GM19239 (cell line): ENCODE results near the gene CTBP2.
A peak's percentile ranks its signal among the peaks of the same experiment; 100 is the strongest.
"Not testable (repeated sequence)": the region's sequence is repeated elsewhere in the genome, so short reads cannot be mapped to it uniquely, and the experiment has no call there.

Source experiments
- DNase-seq: peaks from one replicate; pipeline ENCODE4 v3.0.0; 2011; ENCODE audit warnings: low spot score; ENCODE audit not compliant: insufficient read length
- FAIRE-seq: peaks from 2 replicates; lab custom pipeline; 2011; peaks lifted over from hg19 to GRCh38; lab: Jason Lieb, UNC

The CTBP2 gene

DNA sequence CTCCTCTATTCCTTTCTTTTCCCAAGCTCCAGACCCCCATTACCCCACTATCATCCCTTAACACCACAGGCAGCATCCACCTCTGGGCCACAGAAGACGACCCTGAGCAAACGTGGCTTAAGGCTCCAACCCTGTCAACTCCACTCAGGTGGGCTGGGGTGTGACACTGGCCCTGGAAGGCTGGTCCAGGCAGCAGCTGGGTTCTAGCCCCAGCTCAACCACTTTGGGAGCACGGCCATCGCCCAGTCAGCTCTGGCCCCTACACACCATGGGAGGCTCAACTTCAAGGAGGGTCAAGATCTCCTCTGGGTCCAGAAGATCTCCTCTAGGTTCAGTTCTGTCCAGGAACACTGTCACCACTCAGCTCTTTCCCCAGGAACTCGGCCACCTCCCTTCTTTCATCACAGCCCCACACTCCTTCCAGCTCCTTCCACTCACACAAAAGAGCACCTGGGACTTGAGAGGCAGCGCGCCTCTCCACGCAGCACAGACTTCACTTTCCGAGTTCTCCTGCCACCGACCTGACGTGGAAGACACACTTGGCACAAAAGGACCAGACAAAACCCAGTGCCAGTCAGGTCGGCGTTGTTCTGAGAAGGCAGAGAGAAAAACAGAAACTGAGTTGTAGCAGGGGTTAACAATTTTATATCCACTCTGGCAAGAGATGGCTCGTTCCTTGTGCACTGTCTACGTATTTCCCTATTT, 84.1 kb downstream of the CTBP2 start:
- DNase-seq (no peak), FAIRE-seq (no peak)

DNA sequence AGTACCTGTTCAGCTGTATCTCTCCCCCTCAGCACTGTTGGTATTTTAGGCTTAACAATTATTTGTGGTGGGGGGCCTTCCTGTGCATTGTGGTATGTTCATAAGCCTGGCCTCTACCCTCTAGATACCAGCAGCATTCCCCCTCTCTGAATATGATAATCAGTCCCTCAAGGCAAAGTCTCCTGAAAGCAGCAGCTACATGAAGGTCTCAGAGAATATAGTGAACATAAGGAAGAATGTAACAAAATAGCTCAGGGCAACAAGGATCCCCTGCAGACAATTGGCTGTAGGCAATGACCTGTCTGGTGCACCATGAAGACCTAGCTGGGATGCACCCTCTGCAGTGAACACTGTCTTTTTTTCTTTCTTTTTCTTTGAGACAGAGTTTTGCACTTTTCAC, 86.4 kb downstream of the CTBP2 start:
- FAIRE-seq (no peak), DNase-seq (no peak)

DNA sequence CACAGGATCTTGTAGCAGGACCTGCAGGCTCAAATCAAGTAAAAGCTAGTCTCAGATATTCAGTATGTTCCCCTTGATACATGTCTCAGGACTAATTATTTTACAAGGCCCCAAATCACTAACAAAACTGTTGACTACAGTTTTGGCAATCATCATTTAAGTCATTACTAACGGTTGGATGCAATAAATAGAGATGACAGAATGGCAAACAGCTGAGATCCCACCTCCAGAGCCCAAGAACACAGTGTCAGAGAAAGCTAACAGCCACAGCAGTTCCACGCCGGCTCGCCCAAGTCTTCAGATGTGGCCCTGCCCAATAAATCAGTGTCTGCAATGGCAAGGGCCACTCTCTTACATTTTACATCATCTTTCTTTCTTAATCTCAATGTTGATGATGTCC, 87.6 kb downstream of the CTBP2 start:
- no peak for FAIRE-seq
- DNase-seq, result no peak

DNA sequence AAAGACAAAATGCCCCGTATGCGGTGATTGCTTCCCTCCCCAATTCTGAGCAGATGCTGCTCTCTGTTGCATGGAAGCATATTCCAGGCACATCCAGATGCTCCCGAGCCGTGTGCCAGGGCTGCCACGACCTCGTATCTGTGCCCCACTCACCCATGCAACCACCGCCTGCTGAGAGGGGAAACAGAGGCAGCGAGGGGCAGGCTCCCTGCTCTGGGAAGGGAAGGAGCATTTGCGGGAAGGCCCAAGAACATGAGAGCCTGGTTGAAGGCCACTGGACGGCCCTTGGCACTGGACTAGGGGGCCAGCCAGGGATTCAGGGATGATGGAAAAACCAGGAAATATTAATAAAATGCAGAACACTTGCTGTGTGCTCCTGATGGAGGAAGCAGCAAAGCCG, 89.4 kb downstream of the CTBP2 start:
- DNase-seq (no peak), FAIRE-seq (no peak)

- DNase-seq, result no peak
- FAIRE-seq, result no peak
These were observed 92.0 kb downstream of the CTBP2 start for GRCh38 chr10:125068406-125068805.

- FAIRE-seq (no peak), DNase-seq (no peak)
These were observed 92.6 kb downstream of the CTBP2 start for GRCh38 chr10:125067764-125068163.

- FAIRE-seq (no peak), DNase-seq (no peak)
These were observed 93.5 kb downstream of the CTBP2 start for GRCh38 chr10:125066764-125067450.

DNA sequence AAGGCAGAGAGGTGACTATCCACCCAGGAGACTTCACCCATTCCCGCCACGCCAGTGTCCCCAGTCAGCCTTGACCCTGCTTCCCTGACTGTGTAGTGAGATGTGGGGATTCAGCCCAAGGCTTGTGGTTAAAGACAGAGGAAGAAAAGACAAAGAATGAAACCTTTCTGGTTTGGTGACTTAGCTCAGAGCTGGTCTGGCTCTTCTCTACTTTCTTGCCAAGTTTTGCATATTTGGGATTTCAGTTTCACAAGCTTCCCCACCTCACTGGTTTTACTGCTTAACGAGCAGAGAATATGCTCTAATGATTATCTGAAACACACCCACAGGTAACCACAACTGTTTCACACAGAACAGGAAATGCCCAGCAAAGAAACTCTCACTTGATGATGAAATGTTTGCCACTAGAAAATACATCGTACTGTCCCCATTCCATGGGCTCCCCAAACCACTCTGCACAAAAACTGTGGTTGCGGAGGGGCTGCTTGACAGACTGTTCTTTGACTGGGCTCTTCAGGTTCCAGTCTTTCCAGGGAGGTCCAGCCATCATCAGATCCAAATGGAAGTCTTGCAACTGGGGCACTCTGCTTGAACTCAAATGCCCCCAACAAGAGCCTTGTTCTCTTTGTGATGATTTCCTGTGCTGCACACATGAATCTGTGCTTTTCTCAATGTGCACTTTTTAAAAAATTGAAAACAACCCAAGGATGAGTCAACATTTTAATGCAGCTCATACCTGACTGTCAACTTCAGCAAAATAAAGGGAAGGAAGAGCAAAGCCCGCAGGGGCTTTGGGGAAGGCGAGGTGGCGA, 95.5 kb downstream of the CTBP2 start:
- FAIRE-seq (peak; percentile 99), DNase-seq (peak; percentile 73)

DNA sequence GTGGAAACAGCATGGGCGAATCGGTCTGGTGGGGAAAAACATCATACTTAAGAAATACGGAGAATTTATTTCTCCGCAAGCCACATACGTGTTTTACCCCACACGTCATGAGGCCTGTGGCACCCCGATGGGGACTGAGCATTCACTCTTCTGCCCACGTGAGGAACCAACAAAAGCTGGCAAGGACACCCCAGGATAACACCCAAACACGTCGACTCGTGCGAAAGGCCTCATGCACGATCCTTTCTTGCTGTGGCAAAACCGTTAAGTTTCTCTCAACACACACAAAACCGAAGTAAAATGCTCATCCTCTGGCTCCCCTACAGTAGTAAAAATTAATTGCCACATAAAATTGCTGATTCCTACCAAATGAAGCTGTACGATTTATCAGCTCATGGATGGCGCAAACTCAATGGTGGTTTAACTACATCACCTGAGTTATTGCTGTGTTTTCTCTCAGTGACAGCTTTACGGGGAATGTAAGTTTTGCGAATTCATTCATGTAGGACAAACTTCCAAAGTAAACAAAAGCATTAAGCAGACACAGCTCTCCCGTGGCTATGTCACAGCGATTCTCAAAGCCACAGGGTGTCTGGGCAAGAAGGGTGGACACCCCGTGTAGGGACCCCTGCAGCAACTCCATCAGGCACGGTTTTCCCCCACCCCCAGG, 97.0 kb downstream of the CTBP2 start:
- DNase-seq (no peak), FAIRE-seq (no peak)

DNA sequence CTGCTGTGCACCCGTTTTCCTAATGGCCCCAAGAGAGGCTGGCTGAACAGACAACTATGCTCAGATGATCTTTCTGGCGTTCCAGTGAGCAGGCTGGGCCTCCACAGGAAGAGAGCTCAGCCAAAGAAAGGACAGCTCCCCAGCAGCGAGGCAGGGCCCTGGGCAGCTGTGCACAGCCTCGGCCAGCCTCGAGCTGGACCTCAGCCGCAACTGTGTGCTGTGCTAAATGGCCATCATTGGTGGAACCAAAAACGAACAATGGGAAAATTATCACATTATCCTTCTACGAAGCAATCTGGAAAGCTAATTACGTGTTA, 97.5 kb downstream of the CTBP2 start:
- FAIRE-seq, result no peak
- no peak for DNase-seq

GRCh38 chr10:125062227-125062913, 98.0 kb downstream of the CTBP2 start:
- FAIRE-seq (no peak), DNase-seq (no peak)

DNA sequence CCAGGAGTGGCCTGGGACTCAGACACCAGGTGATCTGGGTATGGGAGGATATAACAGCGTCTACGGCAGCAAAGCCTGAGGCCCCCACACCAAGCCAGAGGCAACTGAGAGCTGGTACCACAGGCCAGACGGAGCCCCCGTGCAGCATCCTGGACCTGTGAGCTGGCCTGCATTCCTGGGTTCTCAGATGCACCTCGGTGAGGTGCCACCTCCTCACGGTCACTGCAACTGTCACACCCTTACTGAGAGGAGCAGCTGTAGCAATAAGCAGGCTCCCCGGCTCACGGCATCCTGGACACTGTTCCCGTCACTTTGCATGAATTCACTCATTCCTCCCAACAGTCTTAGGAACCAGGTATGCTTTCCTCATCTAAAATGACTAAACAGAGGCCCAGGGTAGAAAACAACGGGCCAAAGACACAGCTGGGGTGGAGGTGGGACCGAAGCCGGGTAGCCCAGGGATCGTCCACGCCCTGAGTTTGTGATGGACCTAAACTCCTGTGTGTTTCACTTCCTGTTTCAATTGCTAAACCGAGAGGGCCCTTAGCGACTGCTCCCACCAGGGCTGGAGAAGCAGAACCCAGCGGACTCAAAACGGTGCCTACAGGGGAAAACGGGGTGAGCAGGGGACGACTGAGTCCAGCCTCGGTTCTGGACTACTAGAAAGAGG, 98.7 kb downstream of the CTBP2 start:
- DNase-seq, result no peak
- FAIRE-seq, result peak; percentile 76

DNA sequence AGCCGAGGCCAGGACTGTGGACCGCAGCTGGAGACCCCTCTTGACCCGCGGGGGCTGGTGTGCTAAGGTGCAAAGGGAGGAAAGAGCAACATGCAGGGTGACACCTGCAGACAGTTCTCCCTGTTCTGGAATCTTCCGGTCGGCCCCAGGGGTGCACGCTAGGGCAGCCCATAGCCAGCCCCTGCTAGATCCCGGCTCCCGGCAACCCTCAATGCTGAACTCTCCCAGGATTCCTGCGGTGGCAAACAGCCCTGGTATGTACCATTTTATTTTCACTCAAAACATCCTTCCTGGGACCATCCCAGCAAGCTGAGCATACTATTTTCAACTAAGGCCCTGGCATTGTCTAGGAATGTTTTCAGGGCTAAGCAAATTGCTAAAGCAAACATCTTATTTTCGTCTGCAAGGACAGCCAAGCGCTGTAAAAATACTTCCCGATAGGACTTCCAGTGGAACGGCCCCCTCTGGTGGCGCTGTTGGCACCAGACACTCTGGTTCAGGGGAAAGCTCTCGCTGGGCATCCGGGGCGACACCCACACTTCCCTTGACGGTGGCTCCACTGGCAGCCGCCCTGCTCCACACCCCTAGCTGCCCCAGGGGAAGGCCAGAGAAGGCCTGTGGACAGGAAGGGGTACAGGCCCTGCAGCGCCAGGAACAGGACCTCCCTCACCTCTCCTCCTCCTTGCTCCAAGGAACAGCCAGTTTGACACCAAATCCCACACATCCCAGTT, 99.4 kb downstream of the CTBP2 start:
- DNase-seq (no peak), FAIRE-seq (no peak)

DNA sequence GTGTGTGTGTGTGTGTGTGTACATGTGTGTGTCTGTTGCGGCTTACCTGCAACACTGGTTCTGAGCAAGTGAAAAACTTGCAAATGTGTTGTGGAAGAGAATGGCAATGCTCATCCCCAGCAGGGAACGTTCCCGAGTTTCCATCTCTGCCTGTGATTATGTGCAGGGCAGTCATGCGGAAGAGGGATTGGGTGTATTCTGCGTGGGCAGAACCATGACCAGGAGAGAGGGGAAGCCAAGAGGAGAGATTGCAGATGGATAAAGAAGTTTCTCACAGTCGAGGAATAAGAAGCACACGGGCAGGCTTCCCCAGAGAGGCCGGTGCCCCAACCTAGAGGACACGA, 99.9 kb downstream of the CTBP2 start:
- DNase-seq (no peak), FAIRE-seq (no peak)

- no peak for DNase-seq
- FAIRE-seq, result no peak
These were observed 100.3 kb downstream of the CTBP2 start for GRCh38 chr10:125060026-125060425.

GRCh38 chr10:125059348-125059747, 101.0 kb downstream of the CTBP2 start:
- not testable (repeated sequence) for FAIRE-seq, DNase-seq

DNA sequence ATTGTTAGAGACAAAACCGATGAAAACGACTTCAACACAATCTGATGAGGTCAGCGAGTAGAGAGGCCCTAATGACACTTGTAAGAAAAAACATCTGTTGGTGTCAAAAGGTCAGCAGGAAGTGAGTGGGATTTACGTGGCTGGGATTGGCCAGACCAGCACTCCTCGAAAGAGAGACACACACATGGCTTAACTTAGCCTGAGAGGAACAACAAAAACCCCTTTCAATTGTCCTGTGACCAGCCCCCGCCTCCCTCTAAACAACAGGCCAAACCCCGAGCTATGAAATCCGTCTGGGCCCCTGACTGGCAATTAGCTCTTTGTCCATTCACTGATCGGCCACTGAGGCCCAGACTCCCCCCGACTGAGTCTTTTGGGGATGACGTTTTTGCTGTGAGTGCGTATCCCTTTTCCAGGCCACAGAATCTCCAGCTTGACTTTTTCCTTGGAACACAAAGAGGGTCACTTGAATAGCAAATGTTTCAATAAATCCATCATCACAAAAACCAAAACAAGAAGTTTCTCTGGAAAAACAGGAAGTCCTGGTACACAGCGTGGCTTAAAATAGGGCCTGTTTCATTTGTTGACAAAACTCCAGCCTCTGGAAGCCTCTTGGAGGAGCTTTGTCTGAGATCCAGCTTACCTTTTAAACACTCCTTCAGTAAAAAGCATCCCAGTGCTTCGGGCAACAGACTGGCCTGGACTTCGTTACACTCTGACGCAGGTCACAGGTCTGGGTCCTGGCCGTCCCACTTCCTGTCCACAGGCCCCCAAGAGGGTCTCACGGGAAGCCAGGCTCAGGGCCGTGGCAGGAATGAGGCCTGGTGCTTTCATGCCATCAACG, 103.0 kb downstream of the CTBP2 start:
- DNase-seq, result no peak

More for the DNA sequence above, 103.0 kb downstream of the CTBP2 start:
- FAIRE-seq, result no peak
